ENCODE results near the gene LRRFIP2.

- TF ChIP-seq CTCF (IDR thresholded peaks at IDR 0.05; ENCODE audit: insufficient read depth, low read depth, low read length) = no peak
- TF ChIP-seq EZH2 (IDR thresholded peaks at IDR 0.05; ENCODE audit: insufficient read depth, low read length) = no peak
Observed at GRCh38 chr3:37041546-37042195, 132.7 kb downstream of the LRRFIP2 start.
